ENCODE results near the gene SPDYE4. TPM values are rescaled to one million over a fixed set of nuclear protein-coding genes. Genes with fewer than 3 reads are reported as not detected.

SPDYE4 gene
- total RNA-seq, 4 donors from 2014 or later, result not detected

DNA sequence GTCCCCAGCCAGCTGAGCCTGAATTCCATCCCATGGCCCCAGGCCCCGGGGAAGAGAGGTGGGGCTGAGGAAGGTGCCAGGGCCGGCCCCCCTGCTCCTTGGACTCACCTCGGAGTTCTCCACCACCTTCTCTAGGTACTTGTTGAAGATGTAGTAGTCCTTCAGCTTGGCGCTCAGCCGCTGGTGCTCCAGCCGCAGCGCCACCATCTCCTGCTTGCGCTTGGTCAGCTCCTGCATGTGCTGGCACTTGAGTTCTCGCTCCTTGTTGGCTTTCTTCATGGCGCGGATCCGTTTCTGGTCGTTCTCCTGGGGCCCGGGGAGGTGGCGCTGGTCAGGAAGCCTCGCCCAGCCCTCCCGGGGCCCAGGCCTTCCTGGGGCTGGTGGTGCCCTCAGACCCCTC lies 17.0 kb downstream of the SPDYE4 start:
- Histone ChIP-seq H3K4me3 (no peak overlapping the region), H3K9me3 (no peaks in the 10 kb centered on the region), H3K27me3 (peaks cover 0 to 5% (median 2%) of the 10 kb centered on the region in 3 donors), H3K27ac (no peak overlapping the region), H3K4me1 (peaks cover 0 to 10% of the 10 kb centered on the region in 2 donors), H3K36me3 (no peaks in the 10 kb centered on the region)
- in situ Hi-C loops (cut with MboI; ENCODE audit: low sequenced_read_pairs in 4 of 4) (loop anchor here in 3 of 4 donors (10.0 to 25.0 kb wide), 3 partner anchors 154 to 327 kb away; no protein-coding TSS in a partner anchor), intact Hi-C loops (cut with DNase I; ENCODE audit: low total_unique reads) (loop anchor here (10.0 kb wide), 1 partner anchor 167 kb away; no protein-coding TSS in a partner anchor)
- DNase-seq (no peak), ATAC-seq (no peak)
- TF ChIP-seq, protein P1, sequence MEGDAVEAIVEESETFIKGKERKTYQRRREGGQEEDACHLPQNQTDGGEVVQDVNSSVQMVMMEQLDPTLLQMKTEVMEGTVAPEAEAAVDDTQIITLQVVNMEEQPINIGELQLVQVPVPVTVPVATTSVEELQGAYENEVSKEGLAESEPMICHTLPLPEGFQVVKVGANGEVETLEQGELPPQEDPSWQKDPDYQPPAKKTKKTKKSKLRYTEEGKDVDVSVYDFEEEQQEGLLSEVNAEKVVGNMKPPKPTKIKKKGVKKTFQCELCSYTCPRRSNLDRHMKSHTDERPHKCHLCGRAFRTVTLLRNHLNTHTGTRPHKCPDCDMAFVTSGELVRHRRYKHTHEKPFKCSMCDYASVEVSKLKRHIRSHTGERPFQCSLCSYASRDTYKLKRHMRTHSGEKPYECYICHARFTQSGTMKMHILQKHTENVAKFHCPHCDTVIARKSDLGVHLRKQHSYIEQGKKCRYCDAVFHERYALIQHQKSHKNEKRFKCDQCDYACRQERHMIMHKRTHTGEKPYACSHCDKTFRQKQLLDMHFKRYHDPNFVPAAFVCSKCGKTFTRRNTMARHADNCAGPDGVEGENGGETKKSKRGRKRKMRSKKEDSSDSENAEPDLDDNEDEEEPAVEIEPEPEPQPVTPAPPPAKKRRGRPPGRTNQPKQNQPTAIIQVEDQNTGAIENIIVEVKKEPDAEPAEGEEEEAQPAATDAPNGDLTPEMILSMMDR (IDR thresholded peaks at IDR 0.05 in 4 of 5, conservative IDR thresholded peaks at IDR 0.05 in 1 of 5), result no peak
- no peak for TF ChIP-seq POLR2A (IDR thresholded peaks at IDR 0.05)

DNA sequence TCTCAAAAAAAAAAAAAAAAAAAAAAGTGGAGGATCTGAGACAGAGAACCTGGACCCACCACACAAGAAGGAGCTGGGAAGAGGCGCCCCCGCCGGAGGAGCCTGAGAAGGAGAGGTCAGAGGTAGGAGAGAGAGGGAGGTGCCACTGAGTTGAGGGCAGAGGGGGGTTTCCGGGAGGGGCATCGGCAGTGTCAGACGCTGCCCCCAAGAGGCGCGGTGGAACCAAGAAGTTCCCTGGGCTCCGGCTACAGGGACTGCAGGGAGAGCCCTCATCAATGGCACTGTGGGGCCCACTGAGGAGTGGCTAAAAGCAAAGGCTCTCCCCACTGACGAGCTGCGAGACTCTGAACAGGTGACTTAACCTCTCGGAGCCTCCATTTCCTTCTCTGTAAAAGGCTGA lies 17.9 kb downstream of the SPDYE4 start:
- no peak for TF ChIP-seq POLR2A (IDR thresholded peaks at IDR 0.05)
- TF ChIP-seq, protein P1 (IDR thresholded peaks at IDR 0.05 in 4 of 5, conservative IDR thresholded peaks at IDR 0.05 in 1 of 5), result no peak
- intact Hi-C loops (cut with DNase I; ENCODE audit: low total_unique reads), result loop anchor here (10.0 kb wide), 1 partner anchor 166 kb away; no protein-coding TSS in a partner anchor
- H3K4me1 ChIP-seq, result peaks cover 0 to 1% of the 10 kb centered on the region in 2 donors
- H3K4me3 ChIP-seq, result no peak overlapping the region
- H3K36me3 ChIP-seq, result no peaks in the 10 kb centered on the region
- DNase-seq, result no peak
- no peak for ATAC-seq
- peaks cover 0 to 5% (median 2%) of the 10 kb centered on the region in 3 donors for H3K27me3 ChIP-seq
- H3K27ac ChIP-seq, result no peak overlapping the region
- in situ Hi-C loops (cut with MboI; ENCODE audit: low sequenced_read_pairs in 4 of 4), result loop anchor here in 3 of 4 donors (10.0 to 25.0 kb wide), 3 partner anchors 153 to 326 kb away; no protein-coding TSS in a partner anchor
- H3K9me3 ChIP-seq, result no peaks in the 10 kb centered on the region

DNA sequence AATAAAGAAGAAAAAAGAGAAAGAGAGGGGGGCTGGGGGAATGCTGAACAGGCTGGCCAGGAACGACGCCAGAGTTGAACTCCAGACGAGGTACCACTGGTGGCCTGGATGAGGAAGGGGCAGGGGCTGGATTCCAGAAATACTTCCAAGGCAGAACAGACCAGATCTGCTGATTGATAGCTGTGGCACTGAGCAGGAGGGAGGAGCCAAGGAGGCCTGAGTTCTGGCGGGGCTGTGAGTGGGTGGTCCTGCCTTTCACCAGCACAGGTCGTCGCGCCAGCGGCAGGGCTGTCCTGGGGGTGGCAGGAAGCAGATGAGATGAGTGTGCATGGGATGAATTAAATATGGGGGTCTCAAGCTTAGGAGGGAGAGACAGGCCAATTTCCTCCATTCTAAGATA lies 19.2 kb downstream of the SPDYE4 start:
- TF ChIP-seq, protein P1 (IDR thresholded peaks at IDR 0.05 in 4 of 5, conservative IDR thresholded peaks at IDR 0.05 in 1 of 5), result no peak
- no peak for TF ChIP-seq POLR2A (IDR thresholded peaks at IDR 0.05)
- Histone ChIP-seq H3K4me3 (no peak overlapping the region), H3K27me3 (peaks cover 0 to 5% (median 2%) of the 10 kb centered on the region in 3 donors), H3K9me3 (no peaks in the 10 kb centered on the region), H3K36me3 (no peaks in the 10 kb centered on the region), H3K4me1 (no peaks in the 10 kb centered on the region), H3K27ac (no peak overlapping the region)
- ATAC-seq, result no peak
- intact Hi-C loops (cut with DNase I; ENCODE audit: low total_unique reads) (no loop called here), in situ Hi-C loops (cut with MboI; ENCODE audit: low sequenced_read_pairs in 4 of 4) (loop anchor here in 2 of 4 donors (25.0 kb wide), 1 partner anchor 152 kb away; no protein-coding TSS in a partner anchor)
- DNase-seq, result no peak

DNA sequence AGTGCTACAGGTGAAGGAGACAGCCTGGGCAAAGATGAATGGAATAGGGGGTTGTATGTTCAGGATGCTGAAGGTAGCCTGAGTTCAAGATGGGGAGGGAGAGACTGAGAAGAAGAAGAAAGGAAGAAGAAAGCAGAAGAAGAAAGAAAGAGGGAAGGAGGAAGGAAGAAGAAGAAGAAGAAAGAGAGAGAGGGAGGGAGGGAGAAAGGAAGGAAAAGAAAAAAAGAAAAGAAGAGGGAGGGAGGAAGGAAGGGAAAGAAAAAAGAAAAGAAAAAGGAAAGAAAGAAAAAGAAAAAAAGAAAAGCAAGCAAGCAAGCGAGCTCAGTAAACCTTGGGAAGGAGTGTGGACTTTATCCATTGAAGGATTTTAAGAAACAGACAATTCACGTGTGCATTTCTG lies 21.6 kb downstream of the SPDYE4 start:
- peaks cover 0 to 5% (median 2%) of the 10 kb centered on the region in 3 donors for H3K27me3 ChIP-seq
- H3K36me3 ChIP-seq, result no peaks in the 10 kb centered on the region
- TF ChIP-seq, protein P1 (IDR thresholded peaks at IDR 0.05 in 4 of 5, conservative IDR thresholded peaks at IDR 0.05 in 1 of 5), result no peak
- TF ChIP-seq POLR2A (IDR thresholded peaks at IDR 0.05), result no peak
- no peak overlapping the region for H3K27ac ChIP-seq
- in situ Hi-C loops (cut with MboI; ENCODE audit: low sequenced_read_pairs in 4 of 4) (loop anchor here in 2 of 4 donors (25.0 kb wide), 1 partner anchor 149 kb away; no protein-coding TSS in a partner anchor), intact Hi-C loops (cut with DNase I; ENCODE audit: low total_unique reads) (no loop called here)
- no peak for ATAC-seq
- no peaks in the 10 kb centered on the region for H3K9me3 ChIP-seq
- no peak for DNase-seq
- H3K4me3 ChIP-seq, result no peak overlapping the region
- no peaks in the 10 kb centered on the region for H3K4me1 ChIP-seq
